Hematopoietic multipotent progenitor cell (in vitro differentiated cells): Measurements from ENCODE around the gene VWA5B2. TPM values are rescaled to one million over a fixed set of nuclear protein-coding genes. Genes with fewer than 3 reads are reported as not detected.
A peak's percentile ranks its signal among the peaks of the same experiment; 100 is the strongest.

ENCODE experiments used
- DNase-seq, 3 donors: peaks; one replicate each; pipeline ENCODE4 v3.0.0-alpha.2; 2011 to 2015; ENCODE audit warnings: low read depth in 2 of 3, low spot score in 2 of 3
- total RNA-seq: library from RNA; depleted of rRNA; stranded (reverse); fragments of >200 nt; gene quantifications from one replicate; pipeline ENCODE4 v1.2.3, GENCODE V29; 2012

VWA5B2 gene
- total RNA-seq, 1 donor = under 0.01 TPM

DNA sequence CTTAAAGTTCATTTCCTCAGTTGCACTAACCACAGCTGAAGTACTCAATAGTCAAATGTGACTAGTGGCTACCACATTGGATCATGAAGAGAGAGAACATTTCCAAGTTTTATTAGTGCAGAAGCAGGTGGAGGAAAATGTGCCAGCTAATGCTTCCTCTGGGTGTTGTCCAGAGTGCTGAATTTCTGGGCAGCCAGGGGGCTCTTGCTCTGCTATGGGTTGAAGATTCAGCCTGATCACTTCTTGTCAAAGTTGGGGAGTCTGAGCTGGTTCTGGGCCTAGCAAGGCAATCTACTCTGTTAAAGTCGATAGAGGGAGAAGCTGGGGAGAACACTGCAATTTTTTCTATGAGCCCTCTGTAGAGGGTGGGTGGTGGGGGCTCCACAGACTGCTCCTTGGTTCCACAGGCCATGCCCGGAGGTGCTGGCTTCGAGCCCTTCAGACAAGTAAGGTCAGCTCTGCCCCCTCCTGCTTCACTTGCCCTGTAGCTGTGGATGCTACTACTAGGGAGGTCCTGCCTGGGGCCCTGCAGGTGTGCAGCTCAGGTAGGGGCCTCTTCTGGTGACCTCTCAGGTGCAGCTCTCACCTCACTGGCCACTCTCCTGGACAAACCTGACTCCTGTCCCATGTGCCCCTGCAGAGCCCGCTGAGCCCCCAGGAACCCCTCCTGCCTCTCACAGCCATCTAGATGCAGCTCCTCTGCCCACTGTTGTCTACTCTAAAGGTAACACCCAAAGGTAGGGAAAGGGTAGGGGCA, 11.2 kb downstream of the VWA5B2 start:
- peak in 1 of 3 donors; percentile 66 for DNase-seq

DNA sequence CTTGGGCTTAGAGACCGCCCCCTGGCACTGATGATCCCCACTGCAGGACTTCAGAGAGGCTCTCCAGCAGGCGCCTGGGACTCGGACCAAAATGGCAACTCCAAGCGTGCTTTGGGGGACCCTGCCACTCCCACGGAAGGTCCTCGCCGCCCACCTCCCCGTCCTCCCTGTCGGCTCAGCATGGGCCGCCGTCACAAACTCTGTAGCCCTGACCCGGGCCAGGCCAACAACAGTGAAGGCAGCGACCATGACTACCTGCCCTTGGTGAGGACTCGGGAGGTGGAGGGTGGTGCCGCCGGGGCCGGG, 11.7 kb downstream of the VWA5B2 start:
- no peak for DNase-seq

DNA sequence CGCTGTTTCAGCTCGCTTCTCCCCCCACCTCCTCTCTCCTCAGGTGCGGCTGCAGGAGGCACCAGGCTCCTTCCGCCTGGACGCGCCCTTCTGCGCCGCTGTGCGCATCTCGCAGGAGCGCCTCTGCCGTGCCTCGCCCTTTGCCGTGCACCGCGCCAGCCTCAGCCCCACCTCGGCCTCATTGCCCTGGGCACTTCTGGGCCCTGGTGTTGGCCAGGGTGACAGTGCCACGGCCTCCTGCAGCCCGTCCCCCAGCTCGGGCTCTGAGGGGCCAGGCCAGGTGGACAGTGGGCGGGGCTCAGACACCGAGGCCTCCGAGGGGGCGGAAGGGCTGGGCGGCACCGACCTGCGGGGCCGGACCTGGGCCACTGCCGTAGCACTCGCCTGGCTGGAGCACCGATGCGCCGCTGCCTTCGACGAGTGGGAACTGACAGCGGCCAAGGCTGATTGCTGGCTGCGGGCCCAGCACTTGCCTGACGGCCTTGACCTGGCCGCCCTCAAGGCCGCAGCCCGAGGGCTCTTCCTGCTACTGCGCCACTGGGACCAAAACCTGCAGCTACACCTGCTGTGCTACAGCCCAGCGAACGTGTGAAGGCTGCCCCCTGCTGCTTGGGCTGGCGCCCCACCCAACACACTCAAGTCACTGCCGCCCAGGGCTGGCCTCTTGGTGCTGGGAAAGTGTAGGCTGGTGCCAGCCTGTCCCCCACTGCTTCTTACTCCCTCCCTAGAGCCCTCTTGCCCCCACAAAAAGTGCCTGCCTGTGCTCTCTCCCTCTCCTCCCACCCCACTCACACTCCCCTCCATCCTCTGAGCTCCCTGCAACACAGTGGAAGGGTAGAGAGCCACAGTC, 12.3 kb downstream of the VWA5B2 start:
- no peak for DNase-seq

DNA sequence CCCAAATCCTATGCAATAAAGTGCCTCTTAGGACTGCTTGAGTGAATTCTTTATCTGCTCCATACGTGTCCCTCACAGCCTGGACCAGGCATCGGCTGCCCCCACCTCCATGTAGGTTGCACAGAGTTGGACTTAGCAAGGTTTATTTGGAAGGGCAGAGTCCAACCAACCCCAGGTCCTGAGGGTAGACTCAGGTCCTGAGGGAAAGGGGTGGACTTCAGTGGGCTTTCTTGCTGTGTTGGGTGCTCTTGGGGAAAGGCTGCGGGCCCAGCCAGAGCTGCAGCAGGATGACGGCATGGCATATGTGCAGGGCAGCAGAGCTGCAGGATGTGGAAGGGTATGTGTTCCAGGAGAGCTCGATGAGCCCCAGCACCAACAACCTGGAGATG, 12.9 kb downstream of the VWA5B2 start:
- DNase-seq = no peak

DNA sequence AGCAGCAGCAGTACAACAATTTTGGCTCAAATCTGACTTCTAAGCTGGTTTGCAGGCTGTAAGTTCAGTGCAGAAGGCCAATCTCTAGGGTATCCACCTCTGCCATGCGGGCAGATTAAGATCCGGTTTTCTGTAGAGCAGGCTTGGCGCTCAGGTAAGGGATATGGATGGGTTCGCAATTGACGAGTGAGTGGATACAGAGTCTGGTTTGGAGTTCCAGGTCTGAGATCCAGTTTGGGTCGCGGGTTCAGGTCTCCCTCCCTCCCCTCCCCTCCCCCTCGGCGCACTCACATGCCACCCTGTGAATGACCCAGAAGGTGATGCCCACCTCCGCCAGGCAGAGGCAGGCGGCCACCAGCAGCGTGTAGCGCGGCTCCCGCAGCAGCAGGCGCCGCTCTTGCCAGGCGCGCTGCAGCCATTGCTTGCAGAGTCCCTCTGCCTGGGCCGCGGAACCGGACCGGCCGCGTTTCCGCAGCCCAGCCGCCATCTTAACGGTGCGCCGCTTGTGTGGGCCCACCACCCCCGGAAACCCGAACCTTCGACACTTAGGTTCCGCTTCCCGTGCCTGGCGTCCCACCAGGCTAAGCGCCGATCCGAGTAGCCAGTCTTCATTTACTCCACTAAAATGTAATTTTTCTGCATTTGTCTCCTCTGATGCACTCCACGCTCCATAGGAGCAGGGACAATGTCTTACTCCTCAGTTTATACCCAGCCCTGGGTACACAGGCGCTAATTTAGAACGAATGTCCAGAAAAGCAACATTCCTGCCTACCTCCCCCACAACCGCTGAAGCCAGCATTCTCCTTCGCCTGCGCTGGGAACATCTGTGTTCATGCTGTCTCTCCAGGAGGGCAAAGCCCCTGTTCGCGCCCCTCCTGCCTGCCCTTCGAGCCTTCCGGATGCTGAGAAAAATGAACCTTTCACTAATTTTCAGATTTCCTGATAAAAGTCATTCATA, 19.3 kb downstream of the VWA5B2 start, which contains the start of gene ALG3:
Gene ALG3, minus strand, starts transcription at position 509 of the 958 bp plus-strand sequence. Its CDS starts 22 bp downstream, at position 487.
- peak; percentile 74 to 92 (median 89) for DNase-seq

DNA sequence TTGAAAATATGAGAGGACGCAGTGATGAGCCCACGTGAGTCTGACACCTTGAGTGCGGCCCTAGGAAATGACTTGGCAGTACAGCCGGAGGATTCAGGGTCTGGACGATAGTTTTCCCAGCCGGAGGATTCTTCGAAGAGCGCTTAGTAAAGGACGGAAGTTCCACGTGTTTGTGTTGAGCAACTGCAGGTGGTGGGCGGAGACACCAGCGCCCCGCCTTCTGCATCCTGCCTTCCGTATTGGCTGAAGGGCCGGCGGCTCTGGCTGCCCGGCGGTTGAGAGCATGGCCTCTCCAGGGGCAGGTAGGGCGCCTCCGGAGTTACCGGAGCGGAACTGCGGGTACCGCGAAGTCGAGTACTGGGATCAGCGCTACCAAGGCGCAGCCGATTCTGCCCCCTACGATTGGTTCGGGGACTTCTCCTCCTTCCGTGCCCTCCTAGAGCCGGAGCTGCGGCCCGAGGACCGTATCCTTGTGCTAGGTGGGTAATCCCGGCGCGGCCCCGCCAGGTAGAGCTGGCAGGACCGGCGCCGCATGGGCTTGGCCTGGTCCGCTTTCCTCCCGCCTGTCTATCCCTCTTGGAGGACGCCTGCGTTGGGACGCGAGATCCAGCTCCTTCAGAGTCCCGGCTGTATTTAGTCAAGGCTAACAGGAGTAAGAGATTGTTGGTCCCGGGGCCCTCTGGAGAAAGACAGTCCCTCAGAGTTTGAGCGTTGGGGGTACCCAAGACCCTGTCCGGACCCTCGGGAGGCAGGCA, 20.2 kb downstream of the VWA5B2 start, which contains the start of gene EEF1AKMT4:
Gene EEF1AKMT4, plus strand, starts transcription at position 261 of the 755 bp plus-strand sequence. Its CDS starts 23 bp downstream, at position 284.
- DNase-seq = peak; percentile 83 to 98 (median 98)

DNA sequence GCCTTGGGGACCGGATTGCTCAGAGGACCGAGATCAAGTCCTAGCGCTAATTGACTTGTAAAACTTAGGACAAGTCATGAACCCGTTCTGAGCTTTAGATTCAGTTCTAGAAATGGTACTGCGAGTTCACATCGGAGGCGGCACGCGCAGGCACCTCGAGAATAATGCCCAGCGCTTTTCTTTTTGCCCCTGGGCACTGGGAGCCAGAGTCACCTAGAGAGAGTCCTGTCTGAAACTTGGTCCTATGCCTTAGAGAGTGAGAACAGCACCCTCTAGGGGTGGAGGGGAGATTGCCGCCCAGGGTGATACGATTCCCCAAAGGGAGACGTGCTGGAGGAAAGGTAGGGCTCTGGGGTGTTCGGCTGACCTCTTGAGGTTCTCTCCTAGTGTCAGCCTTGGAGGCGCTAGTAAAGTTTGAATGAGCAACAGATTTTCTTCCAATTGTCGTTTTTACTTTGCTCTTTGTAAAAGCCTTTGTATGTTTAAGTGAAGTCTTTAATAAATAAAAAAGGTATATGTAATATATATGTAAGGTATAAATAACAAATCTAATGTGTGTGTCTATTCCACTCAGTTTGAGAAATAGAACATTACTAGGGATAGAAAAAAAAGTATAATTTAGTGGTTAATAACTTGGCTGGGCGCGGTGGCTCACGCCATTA, 20.9 kb downstream of the VWA5B2 start:
- peak; percentile 74 to 95 (median 89) for DNase-seq

DNA sequence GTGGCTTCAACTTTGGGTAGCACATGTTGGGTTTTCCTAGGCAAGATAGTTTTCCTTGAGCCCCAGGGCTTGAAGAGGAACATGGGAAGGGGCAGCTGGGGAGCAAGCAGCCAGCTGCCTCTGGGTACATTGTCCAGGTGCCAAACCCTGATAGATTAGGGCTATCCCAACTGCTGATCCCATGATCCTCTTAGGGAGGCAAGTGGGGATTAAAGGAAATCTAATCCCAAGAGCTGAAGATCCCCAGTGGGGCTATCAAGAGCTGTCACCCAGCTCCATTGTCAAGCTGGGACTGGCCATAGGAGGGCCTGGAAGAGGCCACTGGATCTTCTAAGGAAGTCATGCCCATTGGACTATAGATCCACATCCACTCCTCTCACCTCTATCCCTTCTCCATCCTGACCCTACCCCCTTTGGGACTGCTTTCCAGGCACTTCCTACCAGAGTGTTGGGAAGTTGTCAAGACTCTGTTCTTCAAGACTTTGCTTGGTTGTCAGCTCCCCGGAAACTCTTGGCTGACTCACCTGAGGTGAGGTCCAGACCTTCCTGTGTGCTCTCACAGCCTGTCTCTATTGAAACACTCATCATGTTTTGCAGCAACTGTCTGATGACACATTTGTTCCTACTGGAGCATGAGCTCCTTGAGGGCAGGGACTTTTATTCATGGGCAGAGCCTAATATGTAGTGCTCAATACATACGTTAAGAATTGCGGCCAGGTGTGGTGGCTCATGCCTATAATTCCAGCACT, 26.1 kb downstream of the VWA5B2 start:
- no peak for DNase-seq

DNA sequence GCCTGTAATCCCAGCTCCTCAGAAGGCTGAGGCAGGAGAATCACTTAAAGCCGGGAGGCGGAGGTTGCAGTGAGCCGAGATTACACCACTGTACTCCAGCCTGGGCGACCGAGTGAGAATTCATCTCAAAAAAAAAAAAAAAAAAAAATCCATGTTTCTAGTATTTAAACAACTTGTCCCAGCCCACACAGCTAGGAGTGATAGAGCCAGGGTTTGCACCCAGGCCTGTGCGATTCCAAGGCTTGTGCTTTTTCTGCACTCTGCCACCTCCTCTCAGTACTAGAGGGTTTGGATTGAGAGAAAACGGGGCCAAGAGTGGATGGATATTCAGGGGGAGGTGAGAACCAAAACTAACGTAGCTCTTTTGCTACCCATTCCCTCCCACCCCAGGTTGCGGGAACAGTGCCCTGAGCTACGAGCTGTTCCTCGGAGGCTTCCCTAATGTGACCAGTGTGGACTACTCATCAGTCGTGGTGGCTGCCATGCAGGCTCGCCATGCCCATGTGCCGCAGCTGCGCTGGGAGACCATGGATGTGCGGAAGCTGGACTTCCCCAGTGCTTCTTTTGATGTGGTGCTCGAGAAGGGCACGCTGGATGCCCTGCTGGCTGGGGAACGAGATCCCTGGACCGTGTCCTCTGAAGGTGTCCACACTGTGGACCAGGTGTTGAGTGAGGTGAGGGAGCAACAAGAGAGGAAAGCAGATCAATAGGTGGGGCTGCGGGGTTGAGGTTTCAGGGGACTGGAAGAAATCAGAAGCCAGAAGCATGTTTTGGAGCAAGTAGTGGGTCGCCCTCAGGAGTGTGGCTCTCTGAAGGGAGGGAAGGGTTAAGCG, 27.9 kb downstream of the VWA5B2 start:
- DNase-seq = no peak

DNA sequence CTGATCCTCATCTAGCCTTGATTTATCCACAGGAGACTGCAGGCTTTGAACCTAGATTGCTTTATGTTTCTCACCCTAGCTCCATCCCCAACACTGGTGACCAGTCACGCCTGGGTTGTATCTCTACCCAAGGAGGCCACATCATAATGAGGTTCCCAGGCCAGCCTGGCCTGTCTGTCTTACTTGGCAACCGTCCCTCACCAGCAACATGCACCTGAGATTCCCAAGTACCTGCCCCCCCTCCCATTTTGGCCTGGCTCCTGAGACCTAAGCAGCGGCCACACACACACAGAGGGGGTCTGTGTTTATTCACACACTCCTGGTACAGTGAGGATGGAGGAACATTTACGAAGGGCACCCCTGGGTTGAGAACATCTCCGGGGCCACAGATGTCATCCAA, 29.5 kb downstream of the VWA5B2 start:
- DNase-seq = no peak

DNA sequence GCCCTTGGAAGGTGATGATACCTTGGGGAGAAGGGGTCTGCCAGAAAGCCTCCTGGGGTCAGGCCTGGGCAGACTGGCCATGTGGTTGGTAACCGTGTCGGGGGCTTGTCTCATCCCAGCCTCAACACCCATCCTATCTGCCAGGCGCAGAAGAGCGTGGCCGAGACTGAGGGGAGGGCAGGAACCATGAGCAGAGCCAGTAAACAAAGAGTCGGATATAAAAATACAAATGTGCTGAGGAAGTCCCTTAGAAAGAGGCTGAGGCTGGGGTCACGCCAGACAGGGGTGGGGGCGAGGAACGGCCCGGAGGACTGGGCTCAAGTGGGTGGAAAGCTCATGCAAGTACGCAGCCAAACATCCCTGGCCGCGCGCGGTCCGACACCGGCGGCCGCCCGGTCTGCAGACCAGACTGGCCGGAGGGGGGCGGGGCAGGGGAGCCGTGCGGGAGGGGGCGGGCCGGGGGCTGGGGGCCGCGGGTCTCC, 30.1 kb downstream of the VWA5B2 start:
- DNase-seq = no peak

DNA sequence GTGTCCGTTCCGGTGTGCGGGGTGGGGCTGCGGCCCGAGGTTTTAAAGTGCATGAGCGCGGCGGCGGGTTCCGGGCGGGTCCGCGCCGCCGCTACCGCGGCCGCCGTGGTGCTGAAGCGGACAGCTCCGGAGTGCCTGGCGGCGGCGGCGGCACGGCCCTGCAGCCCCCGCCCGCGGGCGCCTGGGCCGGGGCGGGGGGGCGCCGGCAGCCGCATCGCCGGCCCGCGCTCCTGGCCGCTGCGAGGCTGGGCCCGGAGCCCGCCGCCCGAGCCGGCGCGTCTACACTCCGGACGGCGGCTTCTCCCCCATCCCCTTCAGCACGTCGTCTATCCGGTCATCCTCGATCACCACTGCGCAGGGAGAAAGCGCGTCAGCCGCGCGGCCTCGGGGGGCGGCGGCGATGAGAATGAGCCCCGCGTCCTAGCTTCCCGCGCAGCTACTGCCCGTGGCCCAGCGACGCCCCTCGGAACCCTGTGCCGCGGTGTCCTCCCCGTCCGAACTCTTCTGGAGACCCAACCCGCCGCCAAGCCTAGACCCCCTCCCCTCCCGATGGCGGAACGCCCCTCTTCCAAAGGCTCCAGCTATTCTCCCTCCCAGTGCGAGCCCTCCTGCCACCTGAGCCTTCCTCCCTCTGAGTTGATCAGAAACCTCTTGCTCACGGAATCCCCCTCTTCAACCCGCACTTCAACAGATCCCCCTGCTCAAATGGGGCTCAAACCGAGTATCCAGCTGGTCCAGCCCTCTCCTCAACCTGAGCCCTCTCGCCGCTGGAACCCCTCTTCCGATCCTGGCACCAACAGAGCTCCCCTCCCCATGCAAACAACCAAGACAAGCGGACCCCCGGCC, 30.7 kb downstream of the VWA5B2 start:
- DNase-seq = peak in 1 of 3 donors; percentile 43

DNA sequence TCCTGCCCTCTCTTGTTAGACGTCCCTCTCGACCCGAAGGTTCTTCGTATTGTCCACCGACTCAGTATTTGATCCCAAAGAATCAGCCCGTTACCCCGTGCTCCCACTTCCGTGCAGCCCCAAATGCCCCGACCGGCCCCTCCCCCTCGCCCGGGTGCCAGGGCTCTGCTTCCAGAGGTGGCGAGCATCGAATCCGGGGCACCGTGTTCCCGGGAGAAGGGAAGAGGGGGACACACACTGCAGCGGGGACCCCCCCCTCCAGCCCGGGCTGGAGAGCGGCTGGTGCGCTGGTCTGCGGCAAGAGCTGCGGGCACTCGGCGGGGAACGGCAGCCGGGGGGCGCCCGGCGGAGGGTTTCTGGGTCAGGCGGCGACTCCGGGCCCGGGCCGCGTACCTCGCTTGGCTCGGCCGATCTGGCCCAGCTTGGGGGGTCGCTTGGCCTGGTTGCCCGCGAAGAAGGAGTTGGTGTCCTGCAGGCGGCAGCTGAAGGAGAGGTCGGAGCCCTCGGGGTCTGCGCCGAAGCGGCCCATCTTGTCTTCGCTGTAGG, 31.4 kb downstream of the VWA5B2 start:
- no peak for DNase-seq

DNA sequence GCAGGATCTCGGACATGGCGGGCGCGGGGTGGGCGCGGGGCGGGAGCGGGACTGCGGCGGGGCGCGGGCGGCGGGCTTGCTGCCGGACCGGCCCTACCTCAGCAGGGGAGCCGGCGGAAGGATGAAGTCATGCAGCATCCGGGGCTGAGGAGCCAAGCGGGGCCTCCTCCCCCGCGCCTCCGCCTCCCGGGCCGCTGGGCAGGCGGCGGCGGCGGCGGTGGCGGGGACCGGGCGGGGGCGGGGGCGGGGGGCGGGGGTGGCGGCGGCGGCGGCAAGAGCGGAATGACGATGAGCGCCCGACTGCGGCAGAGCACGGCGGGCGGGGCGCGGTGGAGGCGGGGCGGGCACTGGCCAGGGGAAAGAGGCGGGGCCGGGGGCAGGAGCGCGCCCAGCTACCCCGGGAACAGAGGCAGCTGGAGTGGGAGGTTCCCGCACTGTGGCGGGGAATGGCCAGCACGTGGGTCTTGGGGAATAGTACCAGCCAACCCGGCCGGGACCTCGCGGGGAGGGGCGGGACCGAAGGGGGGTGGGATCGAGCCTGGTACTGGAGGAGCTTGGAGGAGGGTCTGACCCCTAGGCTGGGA, 32.0 kb downstream of the VWA5B2 start, which contains the start of gene CAMK2N2:
Gene CAMK2N2, minus strand, starts transcription at position 284 of the 584 bp plus-strand sequence. Its CDS starts 268 bp downstream, at position 16.
- DNase-seq = no peak

DNA sequence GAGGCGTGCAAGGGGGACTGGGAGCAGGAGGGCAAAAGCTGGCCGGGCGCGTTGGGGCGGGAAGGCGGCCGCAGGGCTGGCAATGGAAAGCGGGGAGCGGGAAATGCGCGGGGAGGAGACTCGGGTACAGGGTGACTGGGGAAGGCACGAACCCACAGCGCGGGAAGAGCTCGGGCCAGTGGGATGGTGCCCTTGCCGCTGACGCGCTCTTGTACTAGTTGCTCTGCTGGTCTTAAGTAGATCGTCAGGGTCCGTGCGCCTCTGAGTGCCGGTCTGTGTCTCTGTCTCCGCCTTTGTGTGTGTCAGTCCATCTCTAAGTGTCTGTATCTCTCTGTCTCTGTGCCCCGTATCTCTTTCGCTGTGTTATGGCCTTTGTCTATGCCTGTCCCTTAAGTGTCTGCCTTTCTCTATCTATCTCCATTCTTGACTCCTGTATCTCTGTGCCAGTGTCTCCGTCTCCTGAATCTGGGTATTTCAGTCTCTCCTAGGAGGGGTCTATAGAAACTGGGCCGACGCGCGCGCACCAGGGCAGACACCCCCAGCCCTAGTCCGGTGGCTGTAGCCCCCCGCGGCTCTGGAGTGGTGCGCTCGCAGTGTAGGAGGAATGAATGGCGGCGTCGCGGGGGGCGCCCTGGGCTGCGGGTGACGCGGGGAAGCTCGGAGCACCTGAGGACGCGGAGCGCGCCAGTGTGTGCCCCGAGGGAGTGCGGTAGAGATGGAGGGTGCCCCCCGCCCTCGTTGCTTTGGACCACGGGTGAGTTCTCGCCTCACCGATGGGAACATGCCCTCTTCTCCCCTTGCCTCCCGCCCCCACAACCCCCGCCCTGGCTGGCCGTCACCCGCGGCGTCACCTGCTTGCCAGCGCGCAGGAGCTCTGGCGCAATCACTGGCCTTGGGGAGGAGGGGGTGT, 32.7 kb downstream of the VWA5B2 start:
- DNase-seq = peak in 1 of 3 donors; percentile 35
